K562 (cell line): ENCODE results near the gene AIG1. TPM values are rescaled to one million over a fixed set of nuclear protein-coding genes. Genes with fewer than 3 reads are reported as not detected.

ENCODE experiments used
- COPS2 ChIP-seq: fragments of 450-650 bp; conservative IDR thresholded peaks from 2 replicates; pipeline ENCODE4 v1.6.1; 2016; ENCODE audit warnings: mild to moderate bottlenecking, moderate library complexity
- E4F1 ChIP-seq: fragments of 250-450 bp; sonication (Bioruptor Pico); IDR thresholded peaks from 2 replicates; pipeline ENCODE4 v1.5.0; 2021; ENCODE audit warnings: mild to moderate bottlenecking, borderline replicate concordance
- KDM1A ChIP-seq, 2 experiments: fragments of 450-650 bp; IDR thresholded peaks; 2 replicates each; pipeline ENCODE4 v1.6.1; 2016; ENCODE audit warnings: mild to moderate bottlenecking in 2 of 2
- KLF16 ChIP-seq: IDR thresholded peaks from 2 replicates; pipeline ENCODE4 v1.6.1; 2016; ENCODE audit warnings: antibody characterized with exemption
- MTA2 ChIP-seq: fragments of 450-650 bp; IDR thresholded peaks from 2 replicates; pipeline ENCODE4 v1.6.1; 2016; ENCODE audit warnings: low read depth
- NCOA4 ChIP-seq: fragments of 450-650 bp; IDR thresholded peaks from 2 replicates; pipeline ENCODE4 v1.6.1; 2018; ENCODE audit warnings: mild to moderate bottlenecking; ENCODE audit not compliant: partially characterized antibody
- SP1 ChIP-seq: sonication (generic); formaldehyde crosslinking; IDR thresholded peaks from 2 replicates; pipeline ENCODE4 v1.8.1; 2022; ENCODE audit warnings: mild to moderate bottlenecking, missing genetic modification reagents
- ZNF146 ChIP-seq: IDR thresholded peaks from one replicate; pipeline ENCODE4 v1.6.1; 2018; ENCODE audit warnings: missing compliant biosample characterization; ENCODE audit not compliant: unreplicated experiment
- polyA plus RNA-seq, 8 experiments: library from polyadenylated mRNA; depleted of rRNA in 4 of 8; stranded (reverse) in 5 of 8; unstranded in 3 of 8; fragments of >200 nt; fragmentation: Nextera tagmentation in 2 of 8; fragmentation: Illumina TruSeq in 1 of 8; extraction: Ambion mirVana in 2 of 8; extraction: Trizol in 1 of 8; gene quantifications; 2 replicates each; pipeline versions ENCODE4 v1.2.1 to v1.2.3, GENCODE V29; 2011 to 2014; ENCODE audit warnings: inconsistent platforms in 1 of 8, missing spikeins in 1 of 8
- total RNA-seq, 7 experiments: library from RNA; depleted of rRNA in 6 of 7; stranded (reverse); fragments of >200 nt in 6 of 7; fragmentation: Illumina TruSeq in 2 of 7; extraction: Trizol in 2 of 7; gene quantifications; 2 replicates each; pipeline versions ENCODE4 v1.2.1 to v1.2.3, GENCODE V29; 2011 to 2021; ENCODE audit warnings: low replicate concordance in 1 of 7
- TF ChIP-seq, protein P1 (sequence below), 2 experiments: fragments of 450-650 bp; IDR thresholded peaks; 2 replicates each; pipeline ENCODE4 v1.6.1; 2018; ENCODE audit warnings: mild to moderate bottlenecking in 2 of 2, low read depth in 1 of 2; ENCODE audit not compliant: partially characterized antibody in 2 of 2
- TF ChIP-seq, protein P2 (sequence below): IDR thresholded peaks from 3 replicates; pipeline ENCODE4 v1.6.1; 2011; ENCODE audit warnings: borderline replicate concordance, mild to moderate bottlenecking, moderate library complexity; ENCODE audit not compliant: insufficient read length; ENCODE audit errors: extremely low read depth

Gene AIG1
- total and polyA plus RNA-seq, 9 of the 15 experiments (the other 6 are each of a cell fraction or from before 2014, with no cell fraction given), result 74.8 to 333 (median 127) TPM

GRCh38 chr6:143049611-143050010 is 11.1 kb upstream of the AIG1 start (continued):
- TF ChIP-seq, protein P1, sequence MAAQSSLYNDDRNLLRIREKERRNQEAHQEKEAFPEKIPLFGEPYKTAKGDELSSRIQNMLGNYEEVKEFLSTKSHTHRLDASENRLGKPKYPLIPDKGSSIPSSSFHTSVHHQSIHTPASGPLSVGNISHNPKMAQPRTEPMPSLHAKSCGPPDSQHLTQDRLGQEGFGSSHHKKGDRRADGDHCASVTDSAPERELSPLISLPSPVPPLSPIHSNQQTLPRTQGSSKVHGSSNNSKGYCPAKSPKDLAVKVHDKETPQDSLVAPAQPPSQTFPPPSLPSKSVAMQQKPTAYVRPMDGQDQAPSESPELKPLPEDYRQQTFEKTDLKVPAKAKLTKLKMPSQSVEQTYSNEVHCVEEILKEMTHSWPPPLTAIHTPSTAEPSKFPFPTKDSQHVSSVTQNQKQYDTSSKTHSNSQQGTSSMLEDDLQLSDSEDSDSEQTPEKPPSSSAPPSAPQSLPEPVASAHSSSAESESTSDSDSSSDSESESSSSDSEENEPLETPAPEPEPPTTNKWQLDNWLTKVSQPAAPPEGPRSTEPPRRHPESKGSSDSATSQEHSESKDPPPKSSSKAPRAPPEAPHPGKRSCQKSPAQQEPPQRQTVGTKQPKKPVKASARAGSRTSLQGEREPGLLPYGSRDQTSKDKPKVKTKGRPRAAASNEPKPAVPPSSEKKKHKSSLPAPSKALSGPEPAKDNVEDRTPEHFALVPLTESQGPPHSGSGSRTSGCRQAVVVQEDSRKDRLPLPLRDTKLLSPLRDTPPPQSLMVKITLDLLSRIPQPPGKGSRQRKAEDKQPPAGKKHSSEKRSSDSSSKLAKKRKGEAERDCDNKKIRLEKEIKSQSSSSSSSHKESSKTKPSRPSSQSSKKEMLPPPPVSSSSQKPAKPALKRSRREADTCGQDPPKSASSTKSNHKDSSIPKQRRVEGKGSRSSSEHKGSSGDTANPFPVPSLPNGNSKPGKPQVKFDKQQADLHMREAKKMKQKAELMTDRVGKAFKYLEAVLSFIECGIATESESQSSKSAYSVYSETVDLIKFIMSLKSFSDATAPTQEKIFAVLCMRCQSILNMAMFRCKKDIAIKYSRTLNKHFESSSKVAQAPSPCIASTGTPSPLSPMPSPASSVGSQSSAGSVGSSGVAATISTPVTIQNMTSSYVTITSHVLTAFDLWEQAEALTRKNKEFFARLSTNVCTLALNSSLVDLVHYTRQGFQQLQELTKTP (IDR thresholded peaks at IDR 0.05; ENCODE audit: low read depth in 1 of 2, partially characterized antibody in 2 of 2), result no peak
- TF ChIP-seq NCOA4 (no peak), E4F1 (CRISPR knock-in tag) (no peak), KLF16 (no peak), MTA2 (no peak), COPS2 (no peak), KDM1A (IDR thresholded peaks at IDR 0.05) (no peak), SP1 (CRISPR knock-in tag) (no peak), ZNF146 (CRISPR knock-in tag) (no peak)
- TF ChIP-seq, protein P2, sequence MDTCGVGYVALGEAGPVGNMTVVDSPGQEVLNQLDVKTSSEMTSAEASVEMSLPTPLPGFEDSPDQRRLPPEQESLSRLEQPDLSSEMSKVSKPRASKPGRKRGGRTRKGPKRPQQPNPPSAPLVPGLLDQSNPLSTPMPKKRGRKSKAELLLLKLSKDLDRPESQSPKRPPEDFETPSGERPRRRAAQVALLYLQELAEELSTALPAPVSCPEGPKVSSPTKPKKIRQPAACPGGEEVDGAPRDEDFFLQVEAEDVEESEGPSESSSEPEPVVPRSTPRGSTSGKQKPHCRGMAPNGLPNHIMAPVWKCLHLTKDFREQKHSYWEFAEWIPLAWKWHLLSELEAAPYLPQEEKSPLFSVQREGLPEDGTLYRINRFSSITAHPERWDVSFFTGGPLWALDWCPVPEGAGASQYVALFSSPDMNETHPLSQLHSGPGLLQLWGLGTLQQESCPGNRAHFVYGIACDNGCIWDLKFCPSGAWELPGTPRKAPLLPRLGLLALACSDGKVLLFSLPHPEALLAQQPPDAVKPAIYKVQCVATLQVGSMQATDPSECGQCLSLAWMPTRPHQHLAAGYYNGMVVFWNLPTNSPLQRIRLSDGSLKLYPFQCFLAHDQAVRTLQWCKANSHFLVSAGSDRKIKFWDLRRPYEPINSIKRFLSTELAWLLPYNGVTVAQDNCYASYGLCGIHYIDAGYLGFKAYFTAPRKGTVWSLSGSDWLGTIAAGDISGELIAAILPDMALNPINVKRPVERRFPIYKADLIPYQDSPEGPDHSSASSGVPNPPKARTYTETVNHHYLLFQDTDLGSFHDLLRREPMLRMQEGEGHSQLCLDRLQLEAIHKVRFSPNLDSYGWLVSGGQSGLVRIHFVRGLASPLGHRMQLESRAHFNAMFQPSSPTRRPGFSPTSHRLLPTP, result no peak
